ENCODE measurements around the gene KRTAP9-8.

DNA sequence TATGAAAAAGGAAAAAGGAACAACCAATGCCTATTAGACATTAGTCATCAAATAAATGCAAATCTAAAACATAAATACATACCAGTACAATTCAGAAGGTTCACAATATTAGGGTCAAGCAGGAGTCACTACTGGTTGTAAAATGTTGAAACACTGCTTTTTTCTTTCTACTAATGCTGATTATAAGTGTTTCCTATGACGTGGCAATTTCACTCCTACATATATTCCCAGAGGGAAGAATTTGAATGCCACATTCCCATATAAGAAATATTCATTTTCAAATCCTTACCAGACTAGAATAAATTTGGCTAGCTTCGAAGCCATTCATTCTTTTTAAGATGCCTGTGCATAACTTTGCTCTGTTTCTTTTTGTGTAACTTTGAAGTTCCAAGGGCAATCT is 14.0 kb upstream of the KRTAP9-8 start:
- TF ChIP-seq CREB1 (IDR thresholded peaks at IDR 0.05) (no peak), TEAD4 (IDR thresholded peaks at IDR 0.05; ENCODE audit: low read depth, low read length) (no peak), JUN (IDR thresholded peaks at IDR 0.05; ENCODE audit: low read depth, low read length) (no peak), EZH2 (IDR thresholded peaks at IDR 0.05; ENCODE audit: low read depth, low read length, severe bottlenecking) (no peak), POLR2AphosphoS5 (IDR thresholded peaks at IDR 0.05; ENCODE audit: low read depth, low read length) (no peak), CEBPB (IDR thresholded peaks at IDR 0.05; ENCODE audit: low read depth, low read length) (no peak), HDAC2 (IDR thresholded peaks at IDR 0.05; ENCODE audit: borderline replicate concordance in 1 of 2, low read depth in 2 of 2, low read length in 2 of 2) (no peak), RAD21 (IDR thresholded peaks at IDR 0.05 in 1 of 2, conservative IDR thresholded peaks at IDR 0.05 in 1 of 2; ENCODE audit: low read depth in 2 of 2, low read length in 2 of 2) (no peak), KDM1A (IDR thresholded peaks at IDR 0.05; ENCODE audit: borderline replicate concordance, low read length) (no peak)
- TF ChIP-seq, protein P1, sequence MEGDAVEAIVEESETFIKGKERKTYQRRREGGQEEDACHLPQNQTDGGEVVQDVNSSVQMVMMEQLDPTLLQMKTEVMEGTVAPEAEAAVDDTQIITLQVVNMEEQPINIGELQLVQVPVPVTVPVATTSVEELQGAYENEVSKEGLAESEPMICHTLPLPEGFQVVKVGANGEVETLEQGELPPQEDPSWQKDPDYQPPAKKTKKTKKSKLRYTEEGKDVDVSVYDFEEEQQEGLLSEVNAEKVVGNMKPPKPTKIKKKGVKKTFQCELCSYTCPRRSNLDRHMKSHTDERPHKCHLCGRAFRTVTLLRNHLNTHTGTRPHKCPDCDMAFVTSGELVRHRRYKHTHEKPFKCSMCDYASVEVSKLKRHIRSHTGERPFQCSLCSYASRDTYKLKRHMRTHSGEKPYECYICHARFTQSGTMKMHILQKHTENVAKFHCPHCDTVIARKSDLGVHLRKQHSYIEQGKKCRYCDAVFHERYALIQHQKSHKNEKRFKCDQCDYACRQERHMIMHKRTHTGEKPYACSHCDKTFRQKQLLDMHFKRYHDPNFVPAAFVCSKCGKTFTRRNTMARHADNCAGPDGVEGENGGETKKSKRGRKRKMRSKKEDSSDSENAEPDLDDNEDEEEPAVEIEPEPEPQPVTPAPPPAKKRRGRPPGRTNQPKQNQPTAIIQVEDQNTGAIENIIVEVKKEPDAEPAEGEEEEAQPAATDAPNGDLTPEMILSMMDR (IDR thresholded peaks at IDR 0.05; ENCODE audit: control extremely low read depth in 1 of 3, insufficient read depth in 1 of 3, low read depth in 1 of 3, low read length in 3 of 3), result no peak
- TF ChIP-seq, protein P2, sequence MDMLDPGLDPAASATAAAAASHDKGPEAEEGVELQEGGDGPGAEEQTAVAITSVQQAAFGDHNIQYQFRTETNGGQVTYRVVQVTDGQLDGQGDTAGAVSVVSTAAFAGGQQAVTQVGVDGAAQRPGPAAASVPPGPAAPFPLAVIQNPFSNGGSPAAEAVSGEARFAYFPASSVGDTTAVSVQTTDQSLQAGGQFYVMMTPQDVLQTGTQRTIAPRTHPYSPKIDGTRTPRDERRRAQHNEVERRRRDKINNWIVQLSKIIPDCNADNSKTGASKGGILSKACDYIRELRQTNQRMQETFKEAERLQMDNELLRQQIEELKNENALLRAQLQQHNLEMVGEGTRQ (IDR thresholded peaks at IDR 0.05; ENCODE audit: low read length), result no peak
- TF ChIP-seq, protein P3, sequence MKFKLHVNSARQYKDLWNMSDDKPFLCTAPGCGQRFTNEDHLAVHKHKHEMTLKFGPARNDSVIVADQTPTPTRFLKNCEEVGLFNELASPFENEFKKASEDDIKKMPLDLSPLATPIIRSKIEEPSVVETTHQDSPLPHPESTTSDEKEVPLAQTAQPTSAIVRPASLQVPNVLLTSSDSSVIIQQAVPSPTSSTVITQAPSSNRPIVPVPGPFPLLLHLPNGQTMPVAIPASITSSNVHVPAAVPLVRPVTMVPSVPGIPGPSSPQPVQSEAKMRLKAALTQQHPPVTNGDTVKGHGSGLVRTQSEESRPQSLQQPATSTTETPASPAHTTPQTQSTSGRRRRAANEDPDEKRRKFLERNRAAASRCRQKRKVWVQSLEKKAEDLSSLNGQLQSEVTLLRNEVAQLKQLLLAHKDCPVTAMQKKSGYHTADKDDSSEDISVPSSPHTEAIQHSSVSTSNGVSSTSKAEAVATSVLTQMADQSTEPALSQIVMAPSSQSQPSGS (IDR thresholded peaks at IDR 0.05; ENCODE audit: low read length), result no peak

Measured in H1 (cell line).